PC-3 (cell line): Measurements from ENCODE around the gene KRCC1.

Experiments used
- CTCF ChIP-seq: fragments of 300-600 bp; sonication (generic); conservative IDR thresholded peaks from 2 replicates; pipeline ENCODE4 v1.5.1; 2017; ENCODE audit warnings: antibody characterized with exemption, low read depth, mild to moderate bottlenecking, low read length
- EZH2 ChIP-seq: fragments of 300-600 bp; sonication (generic); IDR thresholded peaks from one replicate; pipeline ENCODE4 v1.6.1; 2017; ENCODE audit warnings: antibody characterized with exemption, mild to moderate bottlenecking, low read length; ENCODE audit not compliant: unreplicated experiment
- EZH2phosphoT487 ChIP-seq: fragments of 300-600 bp; sonication (generic); IDR thresholded peaks from 2 replicates; pipeline ENCODE4 v1.6.1; 2018; ENCODE audit warnings: mild to moderate bottlenecking, antibody characterized with exemption, low read length, borderline replicate concordance

- TF ChIP-seq CTCF (no peak), EZH2phosphoT487 (no peak), EZH2 (no peak)
Observed at GRCh38 chr2:88006912-88007439, 48.6 kb downstream of the KRCC1 start.
